Body of pancreas (tissue), 4 donors: ENCODE results near the gene SENP8. TPM values are rescaled to one million over a fixed set of nuclear protein-coding genes. Genes with fewer than 3 reads are reported as not detected.

Experiments
- ATAC-seq: fragments of 150-250 bp; one replicate; pipeline ENCODE4 v1.9.1; 2016
- DNase-seq, 4 donors: peaks; one replicate each; pipeline ENCODE4 v3.0.0-alpha.2; 2019
- H3K27ac ChIP-seq, 4 donors: fragments of 200-600 bp; sonication (generic); 1 replicate in 3 of 4; 2 replicates in 1 of 4; pipeline versions ENCODE4 v1.5.1 to v1.6.1; 2016 to 2019; ENCODE audit warnings: mild to moderate bottlenecking in 1 of 4, mixed read lengths in 1 of 4, moderate library complexity in 1 of 4
- H3K27me3 ChIP-seq, 2 donors: fragments of 200-600 bp; sonication (generic); one replicate each; pipeline ENCODE4 v1.6.0; 2016; ENCODE audit warnings: mild to moderate bottlenecking in 1 of 2
- H3K36me3 ChIP-seq, 2 donors: fragments of 200-600 bp; sonication (generic); replicated peaks in 1 of 2; 2 replicates each; pipeline ENCODE4 v1.5.1; 2016; ENCODE audit warnings: low read depth in 2 of 2; ENCODE audit not compliant: insufficient read depth in 1 of 2
- H3K4me1 ChIP-seq: fragments of 200-600 bp; sonication (generic); one replicate; pipeline ENCODE4 v1.6.0; 2016
- H3K4me3 ChIP-seq, 2 donors: fragments of 200-600 bp; sonication (generic); 1 replicate in 1 of 2; 2 replicates in 1 of 2; pipeline ENCODE4 v1.5.1; 2016 to 2019
- H3K9me3 ChIP-seq, 3 donors: fragments of 200-600 bp; sonication (generic); 1 replicate in 2 of 3; 2 replicates in 1 of 3; pipeline ENCODE4 v1.5.1; 2016
- POLR2A ChIP-seq, 3 donors: fragments of 450-650 bp; IDR thresholded peaks; one replicate each; pipeline ENCODE4 v1.6.1; 2016; ENCODE audit warnings: antibody characterized with exemption in 3 of 3, mild to moderate bottlenecking in 2 of 3
- WGBS, 2 donors: methylation state at CpG; one replicate each; pipeline ENCODE4 v1.1.5; 2017; 5-methylcytosine and 5-hydroxymethylcytosine counted together
- intact Hi-C: fragments of 100-400 bp; cut with DNase I; formaldehyde crosslinking; loops from one replicate; pipeline ENCODE4 v1.15.1; 2023
- total RNA-seq, 2 donors: library from RNA; depleted of rRNA; stranded (reverse); fragments of >200 nt; gene quantifications; one replicate each; pipeline ENCODE4 v1.1.0, GENCODE V29; 2016
- TF ChIP-seq, protein P1 (sequence below), 7 experiments: fragments of 450-650 bp in 4 of 7; fragments of 200-600 bp in 3 of 7; sonication (generic) in 3 of 7; IDR thresholded peaks; one replicate each; pipeline ENCODE4 v1.5.1; 2016 to 2019; ENCODE audit warnings: antibody characterized with exemption in 7 of 7

Gene SENP8
- total RNA-seq, 2 donors from 2014 or later = 2.1 to 5.3 TPM

DNA sequence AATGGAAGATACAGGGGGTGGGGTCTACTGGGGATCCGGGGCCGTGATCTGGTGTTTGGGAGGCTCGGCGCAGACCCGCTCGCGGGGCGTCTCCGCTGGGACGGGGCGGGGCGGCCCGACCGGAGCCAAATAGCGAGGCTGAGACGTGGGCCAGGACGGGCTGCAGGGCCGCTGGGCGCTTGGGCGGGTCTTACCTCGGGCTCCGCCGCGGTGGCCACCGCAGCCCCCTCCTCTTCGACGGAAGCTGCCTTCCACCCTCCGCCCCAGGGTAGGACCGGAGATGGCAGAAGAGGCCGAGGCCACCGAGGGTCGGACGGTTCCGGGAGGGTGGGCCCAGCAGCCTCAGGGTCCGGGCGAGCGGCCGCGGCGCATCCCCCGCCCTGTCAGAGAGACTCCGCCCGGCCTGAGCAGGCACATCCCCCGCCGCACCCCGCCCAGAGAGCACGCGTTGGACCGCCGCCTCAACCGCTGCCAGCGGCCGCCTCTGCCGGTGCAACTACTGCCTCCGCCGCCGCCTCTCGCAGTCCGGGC, 652 bp upstream of the SENP8 start:
- H3K4me3 ChIP-seq = peak overlapping the region; percentile 86 to 92
- WGBS, 2 donors = 0 to 1% methylated on average over 1 to 59 of the region's 59 CpGs
- H3K36me3 ChIP-seq = no peaks in the 10 kb centered on the region
- peak overlapping the region; percentile 69 to 95 (median 90) for H3K27ac ChIP-seq
- ATAC-seq = peak; percentile 61
- DNase-seq = peak; percentile 67 to 81 (median 71)
- intact Hi-C loops = no loop called here
- no peaks in the 10 kb centered on the region for H3K9me3 ChIP-seq
- no peaks in the 10 kb centered on the region for H3K27me3 ChIP-seq
- peak; percentile 50 to 75 (median 61) for TF ChIP-seq POLR2A (IDR thresholded peaks at IDR 0.05)
- TF ChIP-seq, protein P1, sequence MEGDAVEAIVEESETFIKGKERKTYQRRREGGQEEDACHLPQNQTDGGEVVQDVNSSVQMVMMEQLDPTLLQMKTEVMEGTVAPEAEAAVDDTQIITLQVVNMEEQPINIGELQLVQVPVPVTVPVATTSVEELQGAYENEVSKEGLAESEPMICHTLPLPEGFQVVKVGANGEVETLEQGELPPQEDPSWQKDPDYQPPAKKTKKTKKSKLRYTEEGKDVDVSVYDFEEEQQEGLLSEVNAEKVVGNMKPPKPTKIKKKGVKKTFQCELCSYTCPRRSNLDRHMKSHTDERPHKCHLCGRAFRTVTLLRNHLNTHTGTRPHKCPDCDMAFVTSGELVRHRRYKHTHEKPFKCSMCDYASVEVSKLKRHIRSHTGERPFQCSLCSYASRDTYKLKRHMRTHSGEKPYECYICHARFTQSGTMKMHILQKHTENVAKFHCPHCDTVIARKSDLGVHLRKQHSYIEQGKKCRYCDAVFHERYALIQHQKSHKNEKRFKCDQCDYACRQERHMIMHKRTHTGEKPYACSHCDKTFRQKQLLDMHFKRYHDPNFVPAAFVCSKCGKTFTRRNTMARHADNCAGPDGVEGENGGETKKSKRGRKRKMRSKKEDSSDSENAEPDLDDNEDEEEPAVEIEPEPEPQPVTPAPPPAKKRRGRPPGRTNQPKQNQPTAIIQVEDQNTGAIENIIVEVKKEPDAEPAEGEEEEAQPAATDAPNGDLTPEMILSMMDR (IDR thresholded peaks at IDR 0.05) = no peak
- H3K4me1 ChIP-seq = peaks cover 33% of the 10 kb centered on the region

DNA sequence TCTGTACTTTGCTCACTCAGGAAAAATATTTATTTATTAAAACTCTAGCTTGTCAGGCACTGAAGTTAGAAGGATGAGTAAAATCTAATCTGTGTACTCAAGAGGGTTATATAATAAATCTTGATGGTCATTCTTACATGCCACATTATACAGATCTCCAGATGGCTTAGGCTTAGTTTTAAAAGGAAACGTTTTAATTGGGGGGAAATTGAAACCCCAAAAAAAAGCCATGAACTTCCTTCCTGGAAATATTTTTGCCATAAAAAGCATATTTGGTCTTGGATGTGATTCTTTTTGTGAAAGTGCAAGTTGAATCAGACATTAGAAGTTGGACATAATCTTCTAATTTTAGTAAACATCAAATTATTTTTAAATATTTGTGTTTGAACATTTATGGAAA, 6.0 kb downstream of the SENP8 start:
- 14 to 25% methylated on average over 1 of the region's 1 CpG for WGBS, 2 donors
- intact Hi-C loops = no loop called here
- TF ChIP-seq, protein P1 (IDR thresholded peaks at IDR 0.05) = no peak
- TF ChIP-seq POLR2A (IDR thresholded peaks at IDR 0.05) = no peak
- DNase-seq (no peak), ATAC-seq (no peak)
- H3K27me3 ChIP-seq = no peaks in the 10 kb centered on the region
- H3K4me1 ChIP-seq = peaks cover under 1% of the 10 kb centered on the region
- H3K36me3 ChIP-seq = no peaks in the 10 kb centered on the region
- no peaks in the 10 kb centered on the region for H3K9me3 ChIP-seq
- no peak overlapping the region for H3K27ac ChIP-seq
- H3K4me3 ChIP-seq = no peak overlapping the region

DNA sequence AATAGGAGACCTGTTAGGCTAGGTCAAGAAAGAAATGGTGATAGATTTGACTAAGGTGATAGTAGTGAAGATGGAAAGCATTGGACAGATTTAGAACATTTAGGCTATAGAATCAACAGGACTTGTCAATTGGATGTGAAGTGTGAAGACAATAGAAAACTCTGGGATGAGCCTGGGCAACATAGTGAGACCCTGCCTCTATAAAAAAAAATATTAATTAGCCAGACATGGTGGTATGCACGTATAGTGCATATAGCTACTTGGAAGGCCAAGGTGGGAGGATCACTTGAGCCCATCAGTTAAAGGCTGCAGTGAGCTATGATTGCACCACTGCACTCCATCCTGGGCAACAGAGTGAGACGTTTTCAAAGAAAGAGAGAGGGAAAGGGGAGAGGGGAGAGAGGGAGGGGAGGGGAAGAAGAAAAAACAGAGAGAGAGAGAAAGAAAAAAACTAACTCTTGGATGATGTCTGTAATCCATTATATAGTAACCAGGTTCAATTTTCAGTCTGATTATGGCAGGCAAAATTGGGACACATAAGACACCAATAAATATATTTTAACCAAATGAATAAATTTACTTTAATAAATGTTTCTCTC, 9.6 kb downstream of the SENP8 start:
- Histone ChIP-seq H3K36me3 (no peaks in the 10 kb centered on the region), H3K4me3 (no peak overlapping the region), H3K9me3 (no peaks in the 10 kb centered on the region), H3K27me3 (no peaks in the 10 kb centered on the region), H3K27ac (no peak overlapping the region), H3K4me1 (no peaks in the 10 kb centered on the region)
- intact Hi-C loops = no loop called here
- no peak for ATAC-seq
- 51 to 61% methylated on average over 2 of the region's 2 CpGs for WGBS, 2 donors
- TF ChIP-seq, protein P1 (IDR thresholded peaks at IDR 0.05) = no peak
- no peak for TF ChIP-seq POLR2A (IDR thresholded peaks at IDR 0.05)
- no peak for DNase-seq

DNA sequence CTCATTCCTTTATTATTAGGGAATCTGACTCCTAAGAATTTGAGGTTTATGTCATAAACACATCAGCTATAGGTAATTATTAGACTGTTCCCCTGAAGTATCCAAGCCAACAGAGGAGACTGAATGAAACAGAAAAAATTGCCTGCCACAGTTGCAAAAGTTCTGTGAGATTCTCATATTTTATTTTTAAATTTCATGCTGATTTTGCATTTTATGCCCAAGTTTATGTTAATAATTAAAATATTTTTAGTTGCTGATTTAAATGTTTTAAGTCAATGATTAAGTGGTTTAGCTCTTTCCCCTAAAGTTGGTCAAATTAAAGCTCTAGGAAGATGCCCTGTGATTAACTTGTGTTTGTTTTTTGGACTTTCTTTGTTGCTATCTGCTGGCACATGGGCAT, 10.2 kb downstream of the SENP8 start:
- DNase-seq (no peak), ATAC-seq (no peak)

More for the DNA sequence above, 10.2 kb downstream of the SENP8 start:
- H3K4me3 ChIP-seq = no peak overlapping the region
- H3K27me3 ChIP-seq = no peaks in the 10 kb centered on the region
- TF ChIP-seq, protein P1 (IDR thresholded peaks at IDR 0.05) = no peak
- no peak for TF ChIP-seq POLR2A (IDR thresholded peaks at IDR 0.05)
- H3K27ac ChIP-seq = no peak overlapping the region
- no peaks in the 10 kb centered on the region for H3K36me3 ChIP-seq
- no peaks in the 10 kb centered on the region for H3K4me1 ChIP-seq
- no peaks in the 10 kb centered on the region for H3K9me3 ChIP-seq
- intact Hi-C loops = no loop called here
